ENCODE results near the gene ACACA. TPM values are rescaled to one million over a fixed set of nuclear protein-coding genes. Genes with fewer than 3 reads are reported as not detected.
"Not testable (repeated sequence)": the region's sequence is repeated elsewhere in the genome, so short reads cannot be mapped to it uniquely, and the experiment has no call there.

ACACA gene
- total RNA-seq, 1 experiment from 2014 or later, result 35.6 TPM

DNA sequence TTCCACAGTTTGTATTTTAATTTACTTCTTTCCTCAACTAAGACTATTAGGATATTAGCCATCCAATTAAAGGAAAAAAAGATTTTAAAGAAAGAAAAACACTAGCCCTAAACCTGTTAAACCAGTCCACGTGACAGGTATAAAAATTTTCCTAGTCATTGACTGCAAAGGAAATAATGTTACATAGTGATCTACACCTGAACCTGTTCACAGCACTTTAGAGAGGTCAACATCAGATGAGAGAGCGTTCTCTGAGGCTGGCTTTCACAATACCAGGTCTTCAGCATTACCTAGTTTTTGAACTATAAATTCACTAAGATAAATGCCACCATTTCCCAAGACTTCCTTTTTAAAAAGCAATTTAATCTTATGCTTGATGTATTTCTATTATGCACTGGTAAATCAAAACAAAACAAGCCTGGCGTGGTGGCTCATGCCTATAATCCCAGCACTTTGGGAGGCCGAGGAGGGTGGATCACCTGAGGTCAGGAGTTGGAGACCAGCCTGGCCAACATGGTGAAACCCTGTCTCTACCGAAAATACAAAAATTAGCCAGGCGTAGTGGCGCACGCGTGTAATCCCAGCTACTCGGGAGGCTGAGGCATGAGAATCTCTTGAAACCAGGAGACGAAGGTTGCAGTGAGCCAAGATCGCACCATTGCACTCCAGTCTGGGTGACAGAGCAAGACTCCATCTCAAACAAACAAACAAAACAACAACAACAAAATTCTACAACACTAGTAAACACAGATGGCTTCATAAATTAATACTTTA lies 49.7 kb downstream of the ACACA start:
- not testable (repeated sequence) for DNase-seq (ENCODE audit: extremely low read depth, low read depth)

DNA sequence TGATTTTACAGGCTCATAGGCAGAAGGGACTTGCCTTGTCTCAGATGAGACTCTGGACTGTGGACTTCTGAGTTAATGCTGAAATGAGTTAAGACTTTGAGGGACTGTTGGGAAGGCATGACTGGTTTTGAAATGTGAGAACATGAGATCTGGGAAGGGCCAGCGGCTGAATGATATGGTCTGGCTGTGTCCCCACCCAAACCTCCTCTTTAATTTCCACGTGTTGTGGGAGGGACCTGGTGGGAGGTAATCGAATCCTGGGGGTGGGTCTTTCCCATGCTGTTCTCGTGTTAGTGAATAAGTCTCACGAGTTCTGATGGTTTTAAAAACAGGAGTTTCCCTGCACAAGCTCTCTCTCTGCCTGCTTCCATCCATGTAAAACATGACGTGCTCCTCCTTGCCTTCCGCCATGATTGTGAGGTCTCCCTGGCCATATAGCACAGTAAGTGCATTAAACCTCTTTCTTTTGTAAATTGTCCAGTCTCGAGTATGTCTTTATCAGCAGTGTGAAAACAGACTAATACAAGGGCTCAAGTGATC lies 59.7 kb downstream of the ACACA start:
- not testable (repeated sequence) for DNase-seq (ENCODE audit: extremely low read depth, low read depth)

DNA sequence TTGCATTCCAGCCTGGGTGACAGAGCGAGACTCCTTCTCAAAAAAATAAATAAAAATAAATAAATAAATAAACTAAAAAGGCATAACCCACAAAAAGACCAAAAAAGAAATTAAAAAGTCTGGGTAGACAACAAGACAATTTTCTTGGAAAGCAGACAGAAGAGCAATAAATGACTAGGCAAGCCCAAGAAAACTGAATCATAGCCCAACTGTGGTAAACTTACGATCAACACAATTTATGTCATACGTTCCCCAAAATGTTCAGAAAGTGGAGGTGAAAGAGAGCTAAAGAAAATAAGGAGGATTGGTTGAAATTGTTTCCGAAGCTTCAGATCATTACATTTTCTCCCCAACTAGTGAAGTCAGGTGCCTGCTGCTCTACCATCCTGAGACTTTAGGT lies 62.1 kb downstream of the ACACA start:
- no peak for DNase-seq (ENCODE audit: extremely low read depth, low read depth)

DNA sequence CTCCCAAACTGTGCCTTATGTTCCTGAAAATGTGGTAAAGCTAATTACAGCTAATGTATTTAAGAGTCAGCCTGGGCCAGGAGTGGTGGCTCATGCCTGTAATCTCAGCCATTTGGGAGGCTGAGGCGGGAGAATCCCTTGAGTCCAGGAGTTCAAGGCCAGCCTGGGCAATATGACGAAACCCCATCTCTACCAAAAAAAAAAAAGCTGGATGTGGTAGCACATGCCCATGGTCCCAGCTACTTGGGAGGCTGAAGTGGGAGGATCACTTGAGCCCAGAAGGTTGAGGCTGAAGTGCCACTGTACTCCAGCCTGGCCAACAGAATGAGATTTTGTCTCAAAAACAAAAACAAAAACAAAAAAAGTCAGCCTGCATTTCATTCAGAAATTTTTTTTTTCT lies 64.0 kb downstream of the ACACA start:
- no peak for DNase-seq (ENCODE audit: extremely low read depth, low read depth)

DNA sequence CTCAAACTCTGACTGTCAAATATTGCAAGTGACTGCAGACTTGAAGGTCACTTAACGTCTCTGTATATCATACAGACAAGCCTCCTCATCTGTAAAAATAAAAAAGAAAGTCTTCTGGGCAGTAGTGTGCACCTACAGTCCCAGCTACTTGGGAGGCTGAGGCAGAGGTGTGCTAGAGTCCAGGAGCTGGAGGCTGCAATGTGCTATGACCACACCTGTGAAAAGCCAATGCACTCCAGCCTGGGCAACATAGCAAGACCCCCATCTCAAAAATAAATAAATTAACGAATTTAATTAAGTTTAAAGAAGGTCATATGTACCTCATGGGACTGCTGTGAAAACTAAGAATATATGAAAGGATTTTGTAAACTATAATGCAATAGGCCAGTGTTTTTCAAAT lies 65.8 kb downstream of the ACACA start:
- no peak for DNase-seq (ENCODE audit: extremely low read depth, low read depth)

DNA sequence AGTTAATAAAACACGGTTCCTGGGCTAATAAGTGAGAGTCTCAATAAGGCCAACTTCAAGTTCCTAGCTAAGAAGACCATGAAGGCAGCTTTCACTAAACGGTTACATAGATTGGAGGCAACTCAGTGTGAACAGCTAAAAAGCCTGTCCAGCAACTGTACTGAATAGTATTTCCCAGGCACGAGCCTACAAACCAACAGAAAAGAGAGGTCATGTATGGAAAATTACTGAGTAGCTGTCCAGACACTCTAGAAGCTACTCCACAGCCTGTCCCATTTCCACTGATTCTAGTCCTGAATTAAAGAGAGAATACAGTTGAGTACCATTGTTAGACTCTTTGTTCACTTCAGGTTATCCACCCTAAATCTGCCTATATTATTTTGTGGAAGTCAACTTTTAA lies 67.3 kb downstream of the ACACA start:
- DNase-seq (ENCODE audit: extremely low read depth, low read depth), result no peak

DNA sequence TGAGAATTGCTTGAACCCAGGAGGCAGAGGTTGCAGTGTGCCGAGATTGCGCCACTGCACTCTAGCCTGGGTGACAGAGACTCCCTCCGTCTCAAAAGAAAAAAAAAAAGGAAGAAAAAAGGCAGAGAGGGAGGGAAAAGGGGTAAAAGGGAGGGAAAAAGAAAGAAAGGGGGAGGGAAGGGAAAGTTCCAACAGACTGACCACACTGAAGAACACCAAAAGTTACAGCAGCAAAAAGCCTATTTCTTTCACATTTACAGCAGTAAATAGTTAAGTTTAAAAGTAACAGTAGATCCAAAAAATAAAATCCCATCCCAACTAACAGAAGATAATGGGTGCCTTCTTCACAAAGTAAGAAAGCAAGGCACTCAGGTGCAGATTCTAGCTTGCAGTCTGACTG lies 67.8 kb downstream of the ACACA start:
- DNase-seq (ENCODE audit: extremely low read depth, low read depth), result no peak

DNA sequence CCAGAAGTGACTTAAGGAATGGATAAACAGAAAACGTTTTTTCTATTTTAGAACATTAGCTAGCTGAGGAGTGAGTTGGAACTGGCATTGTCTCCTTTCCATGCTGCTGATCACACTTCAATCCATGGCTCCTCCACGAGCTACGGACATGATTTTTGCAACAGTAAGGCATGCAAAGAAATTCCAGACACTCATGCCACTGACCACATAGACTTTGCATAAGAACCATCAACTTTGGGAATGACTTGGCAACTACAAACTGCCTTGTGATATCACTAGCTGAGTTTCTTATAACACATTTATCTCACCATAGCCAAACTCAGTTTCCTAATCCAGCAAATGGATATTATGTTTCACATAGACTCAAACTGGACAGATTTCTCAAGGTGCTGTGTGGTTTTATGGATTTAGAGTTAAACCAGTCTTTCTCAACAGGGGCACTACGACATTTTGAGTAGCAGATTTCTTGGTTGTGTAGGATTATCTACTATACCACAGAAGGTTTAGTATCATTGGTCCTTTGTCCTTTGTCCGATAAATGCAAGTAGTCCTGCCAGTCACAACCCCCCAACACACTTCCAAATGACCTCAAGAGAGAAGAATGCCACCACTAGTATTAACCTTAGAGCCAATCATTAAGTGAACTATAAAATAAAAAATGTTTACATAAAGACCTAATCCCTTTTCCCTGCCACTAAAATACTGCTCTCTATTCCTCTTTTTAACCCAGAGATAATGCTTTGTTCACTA lies 79.1 kb downstream of the ACACA start:
- no peak for DNase-seq (ENCODE audit: extremely low read depth, low read depth)

DNA sequence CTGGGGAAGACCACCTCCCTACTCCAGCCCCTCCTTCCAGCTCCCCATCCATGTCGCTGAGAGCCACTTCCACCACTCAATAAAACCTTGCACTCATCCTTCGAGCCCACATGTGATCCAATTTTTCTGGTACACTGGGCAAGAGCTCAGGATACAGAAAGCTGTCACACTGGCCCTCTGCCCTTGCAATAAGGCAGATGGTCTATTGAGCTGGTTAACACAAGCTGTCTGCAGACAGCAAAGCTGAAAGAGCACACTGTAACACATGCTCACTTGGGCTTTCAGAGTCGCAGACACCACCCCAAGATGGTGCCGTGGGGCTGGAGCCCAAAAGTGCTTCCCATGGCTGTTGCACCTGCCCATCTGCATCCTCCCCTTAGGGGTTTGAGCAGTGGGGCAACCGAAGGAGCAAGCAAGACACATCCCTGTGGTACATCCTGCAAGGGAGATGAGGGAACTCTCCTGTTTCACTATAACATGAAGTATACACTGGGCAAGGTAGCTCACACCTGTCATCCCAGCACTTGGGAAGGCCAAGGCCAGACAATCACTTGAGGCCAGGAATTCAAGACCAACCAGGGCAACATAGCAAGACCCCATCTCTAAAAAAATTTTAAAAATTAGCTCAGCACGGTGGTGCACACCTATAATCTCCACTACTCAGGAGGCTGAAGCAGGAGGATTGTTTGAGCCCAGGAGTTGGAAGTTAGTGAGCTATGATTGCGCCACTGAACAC lies 83.6 kb downstream of the ACACA start:
- DNase-seq (ENCODE audit: extremely low read depth, low read depth), result no peak

DNA sequence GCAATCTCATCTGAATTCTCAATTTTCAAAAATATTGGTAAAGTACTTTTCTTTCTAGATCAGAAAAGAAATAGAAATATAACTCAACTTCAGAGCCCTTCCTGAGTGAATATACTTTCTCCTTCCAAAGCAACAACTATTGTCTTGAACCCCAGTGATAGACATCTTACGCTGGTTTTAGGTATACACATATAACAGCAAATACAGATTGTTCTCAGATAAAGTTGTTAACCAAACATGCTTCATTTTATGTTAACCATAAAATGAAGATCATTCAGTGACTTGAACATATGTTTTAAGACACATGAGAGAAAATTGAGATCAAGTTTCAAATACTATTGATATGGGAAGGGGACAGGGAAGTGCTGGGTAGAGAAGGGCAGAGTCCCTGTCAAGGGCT lies 84.5 kb downstream of the ACACA start:
- DNase-seq (ENCODE audit: extremely low read depth, low read depth), result no peak

DNA sequence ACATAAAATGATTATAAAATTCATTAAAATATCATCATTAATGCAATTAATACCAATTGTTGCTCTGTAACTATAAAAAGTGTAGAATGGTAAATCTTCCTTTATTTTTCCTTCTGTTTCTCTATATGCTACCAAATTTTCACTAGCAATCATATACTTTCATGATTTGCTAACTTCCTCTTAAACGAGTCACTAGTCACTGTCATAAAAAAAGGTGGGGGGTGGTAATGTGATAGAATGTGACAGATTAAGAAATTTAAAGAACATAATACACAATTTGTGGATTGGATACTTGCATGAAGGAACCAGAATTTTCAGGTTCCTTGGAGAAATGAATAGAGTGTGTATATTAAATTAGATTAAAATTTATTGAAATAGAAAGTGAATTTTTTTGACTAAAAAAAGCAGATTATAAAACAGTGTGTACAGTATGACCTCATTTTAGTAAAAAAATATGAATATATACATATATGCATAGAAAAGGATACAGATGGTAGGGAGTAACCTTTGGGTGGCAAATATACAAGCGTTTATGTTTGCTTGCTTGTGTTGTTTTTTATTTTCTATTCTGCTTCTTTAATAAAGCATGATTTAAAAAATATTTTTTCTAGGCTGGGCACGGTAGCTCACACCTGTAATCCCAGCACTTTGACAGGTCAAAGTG lies 87.6 kb downstream of the ACACA start:
- DNase-seq (ENCODE audit: extremely low read depth, low read depth), result no peak

DNA sequence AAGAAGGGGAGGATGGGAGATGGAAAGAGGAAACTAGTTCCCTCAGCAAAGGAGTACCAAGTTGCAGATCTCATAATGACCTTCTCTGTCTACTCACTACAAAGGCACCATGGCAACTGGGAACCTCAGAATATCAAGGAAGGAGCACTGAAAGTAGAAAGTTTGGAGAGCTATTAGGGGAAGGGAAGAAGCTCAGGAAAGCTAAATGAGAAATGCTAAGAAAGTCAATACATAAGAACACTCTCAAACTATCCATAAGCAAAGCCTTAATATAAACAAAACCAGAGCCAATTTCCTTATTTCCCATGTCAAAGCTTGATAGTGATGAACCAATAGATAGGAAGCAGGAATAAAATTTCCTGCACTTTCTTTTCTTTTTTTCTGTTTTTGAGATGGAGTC lies 88.8 kb downstream of the ACACA start:
- no peak for DNase-seq (ENCODE audit: extremely low read depth, low read depth)

DNA sequence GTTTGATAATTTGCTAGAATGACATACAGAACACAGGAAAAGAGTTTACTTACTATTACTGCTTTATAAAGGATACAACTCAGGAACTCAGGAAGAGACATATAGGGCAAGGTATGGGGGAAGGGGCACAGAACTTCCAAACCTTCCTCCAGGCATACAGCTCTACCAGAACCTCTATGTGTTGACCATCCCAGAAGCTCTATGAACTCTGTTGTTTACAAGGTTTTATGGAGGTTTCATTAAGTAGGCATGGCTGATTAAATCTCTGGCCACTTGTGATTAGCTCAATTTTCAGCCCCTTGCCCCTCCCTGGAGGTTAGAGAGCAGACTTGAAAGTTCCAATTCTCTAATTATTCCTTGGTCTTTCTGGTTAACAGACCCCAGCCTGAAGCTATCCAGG lies 91.0 kb downstream of the ACACA start:
- DNase-seq (ENCODE audit: extremely low read depth, low read depth), result no peak

DNA sequence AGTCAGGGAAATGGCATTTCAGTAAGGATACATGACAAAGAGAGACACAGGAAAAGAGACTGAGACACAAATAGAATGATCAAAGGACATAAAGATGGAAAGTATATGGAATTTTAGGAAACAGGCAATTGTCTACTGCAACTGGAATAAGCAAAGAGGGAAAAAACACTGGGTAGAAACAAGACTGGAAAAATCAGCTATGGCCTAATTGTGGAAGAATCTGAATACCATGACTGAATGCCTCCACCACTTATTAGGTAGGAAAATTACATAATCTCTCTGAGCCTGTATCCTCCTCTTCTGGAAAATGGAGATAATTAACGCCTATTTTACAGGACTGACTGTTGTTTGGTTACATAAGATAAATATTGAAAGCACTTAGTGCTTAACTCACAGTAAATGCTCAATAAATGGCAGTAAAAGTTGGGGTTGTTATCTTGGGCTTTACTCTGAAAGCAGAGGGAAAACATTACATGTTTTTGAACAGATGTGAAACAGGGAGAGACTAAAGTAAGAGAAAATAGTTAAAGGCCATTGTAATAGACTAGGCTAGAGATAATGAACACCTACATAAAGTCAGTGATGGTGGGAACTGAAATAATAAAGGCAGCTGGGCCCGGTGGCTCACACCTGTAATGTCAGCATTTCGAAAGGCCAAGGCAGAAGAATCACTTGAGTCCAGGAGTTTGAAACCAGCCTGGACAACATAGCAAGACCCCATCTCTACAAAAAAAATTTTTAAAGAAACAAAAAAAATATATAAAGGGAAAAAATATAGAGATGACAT lies 94.3 kb downstream of the ACACA start:
- no peak for DNase-seq (ENCODE audit: extremely low read depth, low read depth)

DNA sequence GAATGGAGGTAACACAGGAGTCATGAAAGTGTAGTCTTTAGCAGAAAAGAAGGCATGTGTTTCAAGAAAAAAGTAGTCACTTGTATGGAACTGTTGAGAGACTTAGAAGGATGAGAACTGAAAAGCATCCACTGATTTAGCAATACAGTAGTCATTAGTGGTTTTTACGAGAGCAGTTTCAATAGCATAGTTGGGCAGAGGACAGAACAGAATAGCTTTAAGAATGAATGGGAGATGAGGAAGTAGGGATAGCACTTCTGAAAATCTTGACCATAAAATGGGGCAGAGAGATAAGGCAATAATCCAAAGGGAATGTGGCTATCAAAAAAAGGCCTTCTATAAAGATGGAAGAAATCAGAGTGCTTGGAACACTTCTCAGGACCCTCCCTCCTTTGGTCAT lies 95.7 kb downstream of the ACACA start:
- no peak for DNase-seq (ENCODE audit: extremely low read depth, low read depth)

DNA sequence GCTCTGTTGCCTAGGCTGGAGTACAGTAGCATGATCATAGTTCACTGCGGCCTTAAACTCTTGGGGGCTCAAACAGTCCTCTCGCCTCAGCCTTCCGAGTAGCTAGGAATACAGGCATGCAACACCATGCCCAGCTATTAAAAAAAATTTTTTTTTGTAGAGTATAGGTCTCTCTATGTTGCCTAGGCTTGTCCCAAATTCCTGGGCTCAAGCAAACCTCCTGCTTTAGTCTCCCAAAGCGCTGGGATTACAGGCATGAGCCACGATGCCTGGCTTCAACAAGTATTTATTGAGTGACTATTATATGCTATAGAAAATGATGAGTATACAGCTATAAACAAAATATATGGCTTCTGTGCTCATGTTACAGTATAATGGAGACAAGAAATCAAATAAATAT lies 97.6 kb downstream of the ACACA start:
- DNase-seq (ENCODE audit: extremely low read depth, low read depth), result no peak

DNA sequence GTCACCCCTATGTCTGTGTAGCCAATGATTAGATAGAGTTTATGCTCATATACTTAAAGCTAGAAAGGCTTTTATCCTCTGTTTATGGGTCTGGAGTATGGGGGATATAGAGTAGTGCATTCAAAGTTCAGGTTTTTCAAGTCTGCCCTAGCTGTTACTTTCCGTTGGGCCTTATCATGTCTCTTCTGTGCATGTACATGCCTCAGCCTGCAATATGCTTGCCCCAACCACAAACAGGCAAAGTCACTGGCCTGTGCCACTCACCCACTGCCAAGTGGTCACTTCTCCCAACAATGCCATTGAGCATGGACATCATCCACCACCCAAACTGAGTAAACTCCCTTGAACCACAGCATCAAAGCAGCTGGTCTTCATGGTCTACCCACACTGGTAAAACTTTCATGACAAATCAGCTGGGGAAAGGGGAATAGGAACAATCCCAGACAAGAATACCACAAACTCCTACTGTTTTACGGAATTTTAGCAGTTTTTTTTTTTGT lies 101.2 kb downstream of the ACACA start:
- no peak for DNase-seq (ENCODE audit: extremely low read depth, low read depth)

DNA sequence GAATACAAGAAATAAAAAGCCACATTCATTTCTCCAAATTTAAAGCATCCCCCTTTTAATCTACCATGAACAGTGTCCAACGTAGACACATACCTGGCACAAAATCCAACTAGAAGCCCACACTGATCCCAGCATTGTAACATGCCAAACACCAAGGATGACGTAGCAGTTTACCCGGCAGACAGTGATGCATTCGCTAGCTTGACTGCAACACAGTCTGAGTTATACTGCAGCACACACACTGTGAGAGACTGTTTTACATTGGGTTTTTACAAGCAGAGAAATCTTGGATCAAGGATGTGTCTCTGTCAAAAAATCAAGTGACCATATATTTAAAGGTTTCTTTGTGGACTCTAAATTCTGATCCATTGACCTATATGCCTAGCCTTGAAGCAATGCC lies 105.3 kb downstream of the ACACA start:
- peak; percentile 68 for DNase-seq (ENCODE audit: extremely low read depth, low read depth)

DNA sequence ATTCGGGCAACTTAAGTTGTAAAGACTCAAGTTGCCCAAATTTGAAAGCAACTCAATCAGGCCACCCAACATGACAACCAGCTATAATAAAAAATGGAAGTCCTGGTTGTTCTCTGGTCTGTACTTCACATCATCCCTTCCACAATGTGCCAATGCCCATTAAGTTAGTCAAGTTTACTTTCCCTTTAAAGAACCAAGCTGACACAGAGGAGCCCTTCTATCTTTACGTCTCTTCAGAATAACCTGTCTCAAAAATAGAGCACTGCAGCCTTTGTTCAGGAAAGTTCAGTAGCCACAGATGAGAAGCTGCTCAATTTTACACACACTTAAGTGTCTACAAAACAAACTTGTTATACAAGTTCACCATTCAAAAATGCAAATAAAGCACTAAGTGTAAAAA lies 106.0 kb downstream of the ACACA start:
- DNase-seq (ENCODE audit: extremely low read depth, low read depth), result no peak

Measured in NCI-H460 (cell line).